ENCODE data around the gene BCAS4. TPM values are rescaled to one million over a fixed set of nuclear protein-coding genes. Genes with fewer than 3 reads are reported as not detected.
A peak's percentile ranks its signal among the peaks of the same experiment; 100 is the strongest.

Gene BCAS4
- total RNA-seq, 4 donors from 2014 or later: 0.30 to 0.84 (median 0.51) TPM

DNA sequence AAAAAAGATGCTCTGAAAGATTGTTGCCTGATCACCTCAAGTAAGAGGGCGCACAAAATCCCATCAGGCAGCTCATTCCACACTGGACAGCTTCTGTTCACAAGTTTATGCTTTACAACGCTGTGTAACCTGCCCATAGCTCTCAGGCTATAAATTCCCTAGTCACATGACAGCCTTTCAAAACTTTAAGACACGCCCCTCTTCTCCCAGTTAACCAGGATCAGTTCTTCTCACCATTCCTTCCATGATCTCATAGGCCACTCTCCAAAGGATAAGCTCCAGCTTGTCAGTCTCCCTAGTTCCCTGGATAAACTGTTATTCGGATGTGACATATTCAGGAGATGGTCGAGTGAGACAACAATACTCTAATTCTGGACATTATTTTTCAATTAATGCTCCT, 121.4 kb downstream of the BCAS4 start:
- no peaks in the 10 kb centered on the region for H3K27me3 ChIP-seq
- DNase-seq (ENCODE audit: low spot score in 2 of 2): no peak
- H3K9me3 ChIP-seq: no peaks in the 10 kb centered on the region
- WGBS, 2 donors: 44 to 48% methylated on average over 5 of the region's 5 CpGs
- peaks cover 5 to 93% (median 41%) of the 10 kb centered on the region in 4 donors for H3K4me1 ChIP-seq
- no peak overlapping the region for H3K27ac ChIP-seq
- H3K4me3 ChIP-seq: no peak overlapping the region
- H3K36me3 ChIP-seq: no peaks in the 10 kb centered on the region
- TF ChIP-seq POLR2A (IDR thresholded peaks at IDR 0.05): no peak
- no peak for TF ChIP-seq EP300 (IDR thresholded peaks at IDR 0.05)
- TF ChIP-seq, protein P1, sequence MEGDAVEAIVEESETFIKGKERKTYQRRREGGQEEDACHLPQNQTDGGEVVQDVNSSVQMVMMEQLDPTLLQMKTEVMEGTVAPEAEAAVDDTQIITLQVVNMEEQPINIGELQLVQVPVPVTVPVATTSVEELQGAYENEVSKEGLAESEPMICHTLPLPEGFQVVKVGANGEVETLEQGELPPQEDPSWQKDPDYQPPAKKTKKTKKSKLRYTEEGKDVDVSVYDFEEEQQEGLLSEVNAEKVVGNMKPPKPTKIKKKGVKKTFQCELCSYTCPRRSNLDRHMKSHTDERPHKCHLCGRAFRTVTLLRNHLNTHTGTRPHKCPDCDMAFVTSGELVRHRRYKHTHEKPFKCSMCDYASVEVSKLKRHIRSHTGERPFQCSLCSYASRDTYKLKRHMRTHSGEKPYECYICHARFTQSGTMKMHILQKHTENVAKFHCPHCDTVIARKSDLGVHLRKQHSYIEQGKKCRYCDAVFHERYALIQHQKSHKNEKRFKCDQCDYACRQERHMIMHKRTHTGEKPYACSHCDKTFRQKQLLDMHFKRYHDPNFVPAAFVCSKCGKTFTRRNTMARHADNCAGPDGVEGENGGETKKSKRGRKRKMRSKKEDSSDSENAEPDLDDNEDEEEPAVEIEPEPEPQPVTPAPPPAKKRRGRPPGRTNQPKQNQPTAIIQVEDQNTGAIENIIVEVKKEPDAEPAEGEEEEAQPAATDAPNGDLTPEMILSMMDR (IDR thresholded peaks at IDR 0.05): no peak

DNA sequence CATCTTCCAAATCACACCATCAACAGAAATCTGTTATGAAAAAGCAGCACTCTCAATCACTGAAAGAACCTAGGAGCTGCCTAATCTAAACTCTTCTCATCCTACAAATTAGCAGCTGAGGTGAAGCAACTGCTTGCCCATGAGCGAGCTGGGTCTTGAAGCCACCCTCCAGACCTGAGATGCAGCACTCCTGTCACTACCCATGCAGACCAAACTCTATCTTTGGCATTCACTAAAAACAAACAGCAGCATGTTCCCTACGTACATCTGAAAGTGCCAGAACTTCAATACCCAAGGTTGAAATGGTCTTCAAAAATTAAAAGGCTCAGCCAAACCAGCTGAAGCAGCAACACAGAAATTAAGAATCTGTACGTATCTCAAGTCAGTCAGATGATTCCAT, 122.1 kb downstream of the BCAS4 start:
- H3K27ac ChIP-seq: no peak overlapping the region
- no peaks in the 10 kb centered on the region for H3K27me3 ChIP-seq
- H3K9me3 ChIP-seq: no peaks in the 10 kb centered on the region
- H3K4me3 ChIP-seq: no peak overlapping the region
- peaks cover 5 to 93% (median 44%) of the 10 kb centered on the region in 4 donors for H3K4me1 ChIP-seq
- TF ChIP-seq EP300 (IDR thresholded peaks at IDR 0.05) (no peak), POLR2A (IDR thresholded peaks at IDR 0.05) (no peak)
- TF ChIP-seq, protein P1 (IDR thresholded peaks at IDR 0.05): no peak
- H3K36me3 ChIP-seq: no peaks in the 10 kb centered on the region
- 73% methylated on average over 3 of the region's 3 CpGs for WGBS, 2 donors
- no peak for DNase-seq (ENCODE audit: low spot score in 2 of 2)

DNA sequence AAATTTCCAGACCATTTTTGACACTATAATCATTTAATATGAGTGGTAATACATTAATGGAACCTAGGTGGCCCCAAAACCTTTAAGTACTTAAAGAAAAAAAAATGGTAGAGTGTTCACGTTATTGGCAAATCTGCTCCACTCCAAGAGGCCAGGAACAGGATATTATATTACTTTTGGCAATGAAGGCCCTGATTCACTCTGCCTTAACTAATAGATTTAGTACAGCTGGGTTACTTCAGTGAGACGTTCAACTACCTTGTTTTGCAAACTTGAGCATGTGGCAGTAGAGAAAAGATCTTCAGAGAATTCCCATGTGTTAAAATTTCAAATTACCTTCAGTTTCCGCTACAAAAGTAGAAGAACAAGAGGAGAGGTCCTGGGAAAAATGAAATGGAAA, 123.5 kb downstream of the BCAS4 start:
- H3K27ac ChIP-seq: no peak overlapping the region
- no peak overlapping the region for H3K4me3 ChIP-seq
- no peak for DNase-seq (ENCODE audit: low spot score in 2 of 2)
- H3K27me3 ChIP-seq: no peaks in the 10 kb centered on the region
- TF ChIP-seq EP300 (IDR thresholded peaks at IDR 0.05) (no peak), POLR2A (IDR thresholded peaks at IDR 0.05) (no peak)
- TF ChIP-seq, protein P1 (IDR thresholded peaks at IDR 0.05): no peak
- H3K9me3 ChIP-seq: no peaks in the 10 kb centered on the region
- peaks cover 0 to 3% (median 0%) of the 10 kb centered on the region in 3 donors for H3K36me3 ChIP-seq
- H3K4me1 ChIP-seq: peaks cover 5 to 93% (median 46%) of the 10 kb centered on the region in 4 donors
- WGBS, 2 donors: 46 to 54% methylated on average over 3 of the region's 3 CpGs

DNA sequence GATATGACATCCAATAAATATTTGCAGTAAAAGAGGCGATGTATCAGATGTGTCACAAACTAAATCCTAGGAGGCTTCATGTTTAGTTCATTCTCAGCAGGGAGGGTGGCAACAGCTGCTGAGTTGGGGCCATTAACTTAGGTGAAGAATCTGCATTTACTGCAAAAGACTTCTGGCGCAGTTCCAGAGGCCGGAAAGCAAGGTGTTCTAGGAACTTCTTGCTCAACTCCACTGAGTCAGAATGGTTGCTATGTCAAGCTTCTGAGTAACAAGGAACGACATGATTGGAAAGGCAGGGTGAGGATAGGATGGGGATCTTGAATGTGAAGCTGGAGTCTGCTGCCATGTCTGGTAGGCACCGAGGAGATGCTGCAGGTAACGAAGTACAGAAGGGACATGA, 124.7 kb downstream of the BCAS4 start:
- Histone ChIP-seq H3K4me1 (peaks cover 5 to 93% (median 42%) of the 10 kb centered on the region in 4 donors), H3K4me3 (no peak overlapping the region), H3K9me3 (no peaks in the 10 kb centered on the region), H3K36me3 (peaks cover 0 to 7% (median 0%) of the 10 kb centered on the region in 3 donors), H3K27ac (no peak overlapping the region), H3K27me3 (no peaks in the 10 kb centered on the region)
- peak in 1 of 2 donors; percentile 27 for DNase-seq (ENCODE audit: low spot score in 2 of 2)
- 80 to 84% methylated on average over 6 of the region's 6 CpGs for WGBS, 2 donors
- TF ChIP-seq POLR2A (IDR thresholded peaks at IDR 0.05) (no peak), EP300 (IDR thresholded peaks at IDR 0.05) (no peak)
- TF ChIP-seq, protein P1 (IDR thresholded peaks at IDR 0.05): no peak

DNA sequence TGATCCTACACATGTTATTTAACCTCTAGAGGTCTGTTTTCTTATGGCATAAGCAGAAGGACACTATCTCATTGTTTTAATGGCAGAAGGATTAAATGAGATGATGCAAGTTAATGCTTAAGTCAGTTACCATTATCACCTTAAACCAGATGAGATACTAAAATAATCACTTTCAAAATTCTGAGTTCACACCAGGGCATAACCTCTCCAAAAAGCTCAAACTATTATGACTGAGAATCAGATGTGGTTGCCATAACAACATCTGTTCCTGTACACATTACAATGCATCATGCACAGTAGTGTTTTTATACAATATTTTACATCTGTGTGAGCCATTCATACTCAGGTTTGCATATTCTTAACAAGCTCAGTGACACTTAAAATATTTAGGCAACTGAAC, 126.1 kb downstream of the BCAS4 start:
- Histone ChIP-seq H3K9me3 (no peaks in the 10 kb centered on the region), H3K27ac (no peak overlapping the region), H3K27me3 (no peaks in the 10 kb centered on the region), H3K36me3 (peaks cover 0 to 7% (median 0%) of the 10 kb centered on the region in 3 donors), H3K4me1 (peaks cover 3 to 93% (median 42%) of the 10 kb centered on the region in 4 donors), H3K4me3 (no peak overlapping the region)
- TF ChIP-seq POLR2A (IDR thresholded peaks at IDR 0.05): no peak
- TF ChIP-seq, protein P1 (IDR thresholded peaks at IDR 0.05): no peak
- no peak for TF ChIP-seq EP300 (IDR thresholded peaks at IDR 0.05)
- no peak for DNase-seq (ENCODE audit: low spot score in 2 of 2)

All from tibial nerve (tissue), 4 donors.